K562 (cell line): Measurements from ENCODE around the gene CCDC71L. TPM values are rescaled to one million over a fixed set of nuclear protein-coding genes. Genes with fewer than 3 reads are reported as not detected.

ENCODE experiments used
- ARID3A ChIP-seq: IDR thresholded peaks from 2 replicates; pipeline ENCODE4 v1.6.1; 2012; ENCODE audit warnings: low read depth, low read length, improper control_type of control experiment, borderline replicate concordance
- BACH1 ChIP-seq: fragments of 200-800 bp; sonication (Bioruptor generic); IDR thresholded peaks from 2 replicates; pipeline ENCODE4 v1.6.1; 2016; ENCODE audit warnings: missing genetic modification characterization, missing compliant biosample characterization
- BHLHE40 ChIP-seq: IDR thresholded peaks from 2 replicates; pipeline ENCODE4 v1.6.1; 2011; ENCODE audit warnings: low read length, improper control_type of control experiment
- CAMTA2 ChIP-seq: fragments of 250-450 bp; sonication (Bioruptor Pico); conservative IDR thresholded peaks from 2 replicates; pipeline ENCODE4 v1.5.1; 2022
- CREB1 ChIP-seq, 2 experiments: sonication (generic) in 1 of 2; formaldehyde crosslinking in 1 of 2; IDR thresholded peaks; 2 replicates each; pipeline versions ENCODE4 v1.6.1 to v1.8.0; 2012 to 2022; ENCODE audit warnings: inconsistent platforms in 1 of 2, mild to moderate bottlenecking in 1 of 2, missing genetic modification reagents in 1 of 2, moderate library complexity in 1 of 2
- CREBBP ChIP-seq: IDR thresholded peaks from one replicate; pipeline ENCODE4 v1.6.1; 2012; ENCODE audit warnings: low read depth, mild to moderate bottlenecking, control low read depth, inconsistent platforms, low read length
- DEAF1 ChIP-seq: fragments of 450-650 bp; formaldehyde crosslinking; IDR thresholded peaks from 2 replicates; pipeline ENCODE4 v1.4.0; 2020; ENCODE audit warnings: mild to moderate bottlenecking, moderate library complexity
- FOXA3 ChIP-seq, 2 experiments: fragments of 450-650 bp in 1 of 2; sonication (generic) in 1 of 2; formaldehyde crosslinking; IDR thresholded peaks in 1 of 2; conservative IDR thresholded peaks in 1 of 2; 2 replicates each; pipeline versions ENCODE4 v1.4.0 to v1.8.0; 2020 to 2022; ENCODE audit warnings: mild to moderate bottlenecking in 2 of 2, missing genetic modification reagents in 1 of 2
- JUN ChIP-seq, 2 experiments: sonication (generic) in 1 of 2; formaldehyde crosslinking in 1 of 2; IDR thresholded peaks; 2 replicates each; pipeline versions ENCODE4 v1.6.1 to v1.8.0; 2012 to 2022; ENCODE audit warnings: borderline replicate concordance in 2 of 2, mild to moderate bottlenecking in 2 of 2, improper control_type of control experiment in 1 of 2, low read depth in 1 of 2, low read length in 1 of 2, missing genetic modification reagents in 1 of 2
- MEF2D ChIP-seq: conservative IDR thresholded peaks from 2 replicates; pipeline ENCODE4 v1.6.1; 2016; ENCODE audit warnings: low read depth, missing genetic modification characterization, missing compliant biosample characterization
- MTA3 ChIP-seq: fragments of 450-650 bp; formaldehyde crosslinking; IDR thresholded peaks from 2 replicates; pipeline ENCODE4 v1.6.1; 2017; ENCODE audit warnings: mild to moderate bottlenecking, borderline replicate concordance
- NR1H2 ChIP-seq: sonication (generic); formaldehyde crosslinking; IDR thresholded peaks from 2 replicates; pipeline ENCODE4 v1.4.0; 2020; ENCODE audit warnings: mild to moderate bottlenecking, missing genetic modification reagents
- PYGO2 ChIP-seq: fragments of 450-650 bp; IDR thresholded peaks from 2 replicates; pipeline ENCODE4 v1.6.1; 2016; ENCODE audit warnings: mild to moderate bottlenecking, missing genetic modification characterization, moderate library complexity, missing compliant biosample characterization
- RAD51 ChIP-seq: fragments of 450-650 bp; IDR thresholded peaks from 2 replicates; pipeline ENCODE4 v1.7.1; 2016; ENCODE audit warnings: low read depth, mild to moderate bottlenecking, borderline replicate concordance
- SNIP1 ChIP-seq: fragments of 450-650 bp; IDR thresholded peaks from 2 replicates; pipeline ENCODE4 v1.7.1; 2017; ENCODE audit warnings: low read depth, mild to moderate bottlenecking
- SNRNP70 ChIP-seq: fragments of 200-400 bp; formaldehyde crosslinking; optimal IDR thresholded peaks from 2 replicates; pipeline ENCODE3; 2017; ENCODE audit warnings: low read depth, low read length
- TCF15 ChIP-seq: fragments of 250-450 bp; sonication (Bioruptor Pico); IDR thresholded peaks from 2 replicates; pipeline ENCODE4 v1.8.0; 2022; ENCODE audit warnings: moderate library complexity, mild to moderate bottlenecking, inconsistent platforms
- XRCC3 ChIP-seq: fragments of 450-650 bp; IDR thresholded peaks from 2 replicates; pipeline ENCODE4 v1.6.1; 2017; ENCODE audit warnings: mild to moderate bottlenecking, moderate library complexity
- XRCC4 ChIP-seq: IDR thresholded peaks from one replicate; pipeline ENCODE4 v1.6.1; 2011; ENCODE audit not compliant: insufficient read depth, insufficient read length; ENCODE audit errors: extremely low read depth
- ZBTB17 ChIP-seq: fragments of 450-650 bp; formaldehyde crosslinking; IDR thresholded peaks from 2 replicates; pipeline ENCODE4 v1.4.0; 2020; ENCODE audit warnings: mild to moderate bottlenecking
- ZNF217 ChIP-seq: sonication (generic); formaldehyde crosslinking; IDR thresholded peaks from 2 replicates; pipeline ENCODE4 v1.8.0; 2022; ENCODE audit warnings: mild to moderate bottlenecking, missing genetic modification reagents
- ZNF280B ChIP-seq: fragments of 250-450 bp; sonication (Bioruptor Pico); IDR thresholded peaks from 2 replicates; pipeline ENCODE4 v1.5.1; 2021; ENCODE audit warnings: mild to moderate bottlenecking
- ZSCAN29 ChIP-seq: fragments of 450-650 bp; IDR thresholded peaks from 2 replicates; pipeline ENCODE4 v1.6.1; 2017
- polyA plus RNA-seq, 8 experiments: library from polyadenylated mRNA; depleted of rRNA in 4 of 8; stranded (reverse) in 5 of 8; unstranded in 3 of 8; fragments of >200 nt; fragmentation: Nextera tagmentation in 2 of 8; fragmentation: Illumina TruSeq in 1 of 8; extraction: Ambion mirVana in 2 of 8; extraction: Trizol in 1 of 8; gene quantifications; 2 replicates each; pipeline versions ENCODE4 v1.2.1 to v1.2.3, GENCODE V29; 2011 to 2014; ENCODE audit warnings: inconsistent platforms in 1 of 8, missing spikeins in 1 of 8
- total RNA-seq, 7 experiments: library from RNA; depleted of rRNA in 6 of 7; stranded (reverse); fragments of >200 nt in 6 of 7; fragmentation: Illumina TruSeq in 2 of 7; extraction: Trizol in 2 of 7; gene quantifications; 2 replicates each; pipeline versions ENCODE4 v1.2.1 to v1.2.3, GENCODE V29; 2011 to 2021; ENCODE audit warnings: low replicate concordance in 1 of 7

Gene CCDC71L
- total and polyA plus RNA-seq, 9 of the 15 experiments (the other 6 are each of a cell fraction or from before 2014, with no cell fraction given): 5.7 to 108 (median 25.4) TPM

GRCh38 chr7:106639476-106640334, 21.3 kb downstream of the CCDC71L start (continued):
- TF ChIP-seq DEAF1 (CRISPR knock-in tag) (no peak), ZBTB17 (CRISPR knock-in tag) (peak; percentile 79), SNRNP70 (no peak), XRCC3 (no peak), FOXA3 (CRISPR knock-in tag; conservative IDR thresholded peaks at IDR 0.05 in 1 of 2, IDR thresholded peaks at IDR 0.05 in 1 of 2) (no peak), ARID3A (no peak), BHLHE40 (no peak), ZNF280B (CRISPR knock-in tag) (no peak), PYGO2 (peak; percentile 88), MEF2D (tag) (peak; percentile 88), CAMTA2 (no peak), ZNF217 (no peak), XRCC4 (no peak), SNIP1 (no peak), TCF15 (CRISPR knock-in tag) (no peak), CREBBP (no peak), CREB1 (IDR thresholded peaks at IDR 0.05) (no peak), CREB1 (CRISPR knock-in tag; IDR thresholded peaks at IDR 0.05) (no peak), ZSCAN29 (no peak), BACH1 (no peak; the same call in 1 of the 2 replicates), RAD51 (no peak), JUN (IDR thresholded peaks at IDR 0.05; ENCODE audit: borderline replicate concordance, low read depth, low read length) (no peak), JUN (CRISPR knock-in tag; IDR thresholded peaks at IDR 0.05; ENCODE audit: borderline replicate concordance) (no peak), MTA3 (no peak), NR1H2 (CRISPR knock-in tag) (no peak)
